Lower leg skin (tissue), 4 donors: ENCODE results near the gene NAA10. TPM values are rescaled to one million over a fixed set of nuclear protein-coding genes. Genes with fewer than 3 reads are reported as not detected.

Source experiments
- DNase-seq, 2 donors: peaks; one replicate each; pipeline ENCODE4 v3.0.0-alpha.2; 2019; ENCODE audit warnings: low spot score in 2 of 2
- H3K4me3 ChIP-seq: fragments of 200-600 bp; sonication (generic); 2 replicates; pipeline ENCODE4 v1.5.1; 2017; ENCODE audit warnings: mild to moderate bottlenecking, low read depth; ENCODE audit not compliant: poor library complexity, severe bottlenecking
- POLR2A ChIP-seq, 2 donors: fragments of 450-650 bp; IDR thresholded peaks; one replicate each; pipeline ENCODE4 v1.6.1; 2016 to 2017; ENCODE audit warnings: antibody characterized with exemption in 2 of 2, mild to moderate bottlenecking in 1 of 2, moderate library complexity in 1 of 2
- WGBS, 2 donors: methylation state at CpG; one replicate each; pipeline ENCODE4 v1.1.5; 2018; 5-methylcytosine and 5-hydroxymethylcytosine counted together
- intact Hi-C: fragments of 100-400 bp; cut with DNase I; formaldehyde crosslinking; loops from one replicate; pipeline ENCODE4 v1.15.0; 2023; ENCODE audit warnings: low total_unique reads
- total RNA-seq, 4 donors: library from RNA; depleted of rRNA; stranded (reverse); fragments of >200 nt; gene quantifications; one replicate each; pipeline ENCODE4 v1.1.0, GENCODE V29; 2016
- TF ChIP-seq, protein P1 (sequence below), 3 donors: fragments of 450-650 bp; IDR thresholded peaks; one replicate each; pipeline ENCODE4 v1.5.1; 2016; ENCODE audit warnings: antibody characterized with exemption in 3 of 3, mild to moderate bottlenecking in 3 of 3, moderate library complexity in 2 of 3

NAA10 gene
- total RNA-seq, 4 donors from 2014 or later: 32.6 to 70.9 (median 51.1) TPM

DNA sequence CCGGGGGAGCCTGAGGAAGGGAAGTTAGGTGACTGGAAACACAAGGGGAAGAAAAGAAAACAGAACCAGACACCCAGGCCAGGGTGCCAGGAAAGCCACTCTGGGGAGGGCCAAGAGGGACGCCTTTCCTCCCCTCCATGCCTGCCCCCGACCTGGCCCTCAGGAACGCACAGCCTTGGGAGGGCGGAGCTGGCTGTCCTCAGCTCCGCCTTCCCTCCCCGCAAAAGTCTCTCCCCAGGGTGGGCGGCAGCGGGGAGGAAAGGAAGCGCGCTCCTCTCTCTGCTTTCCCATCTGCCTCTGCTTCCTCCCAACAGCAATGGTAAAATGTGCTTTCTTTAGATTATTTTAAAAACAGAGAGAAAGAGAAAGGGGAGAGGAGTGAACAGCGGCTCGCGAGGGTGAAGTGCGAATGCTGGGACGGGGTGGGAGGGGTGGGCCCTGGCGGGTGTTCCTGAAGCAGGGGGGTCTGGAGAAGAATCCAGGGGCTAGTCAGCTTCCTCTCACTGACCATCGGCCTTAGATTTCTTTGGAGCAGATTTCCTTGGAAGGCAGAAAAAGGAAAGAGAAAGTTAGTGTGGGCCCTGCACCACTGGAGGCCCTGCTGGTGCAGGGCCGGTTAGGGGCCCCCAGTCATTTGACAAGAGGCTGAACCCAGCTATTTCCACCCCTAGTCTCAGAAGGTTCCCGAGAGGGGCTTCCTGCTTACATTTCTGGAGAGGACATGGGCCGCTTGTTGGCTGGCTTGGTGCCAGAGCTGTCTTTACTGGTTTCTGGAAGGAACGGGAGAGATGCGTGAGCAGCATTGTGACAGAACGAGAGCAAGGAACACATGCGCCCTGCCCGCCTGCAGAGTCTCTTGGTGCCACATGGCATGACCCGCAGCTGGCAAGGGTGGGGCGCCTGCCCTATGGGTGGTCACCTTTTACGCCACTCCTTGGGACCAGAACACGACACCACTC, 14.3 kb upstream of the NAA10 start:
- no peak for TF ChIP-seq POLR2A (IDR thresholded peaks at IDR 0.05)
- TF ChIP-seq, protein P1, sequence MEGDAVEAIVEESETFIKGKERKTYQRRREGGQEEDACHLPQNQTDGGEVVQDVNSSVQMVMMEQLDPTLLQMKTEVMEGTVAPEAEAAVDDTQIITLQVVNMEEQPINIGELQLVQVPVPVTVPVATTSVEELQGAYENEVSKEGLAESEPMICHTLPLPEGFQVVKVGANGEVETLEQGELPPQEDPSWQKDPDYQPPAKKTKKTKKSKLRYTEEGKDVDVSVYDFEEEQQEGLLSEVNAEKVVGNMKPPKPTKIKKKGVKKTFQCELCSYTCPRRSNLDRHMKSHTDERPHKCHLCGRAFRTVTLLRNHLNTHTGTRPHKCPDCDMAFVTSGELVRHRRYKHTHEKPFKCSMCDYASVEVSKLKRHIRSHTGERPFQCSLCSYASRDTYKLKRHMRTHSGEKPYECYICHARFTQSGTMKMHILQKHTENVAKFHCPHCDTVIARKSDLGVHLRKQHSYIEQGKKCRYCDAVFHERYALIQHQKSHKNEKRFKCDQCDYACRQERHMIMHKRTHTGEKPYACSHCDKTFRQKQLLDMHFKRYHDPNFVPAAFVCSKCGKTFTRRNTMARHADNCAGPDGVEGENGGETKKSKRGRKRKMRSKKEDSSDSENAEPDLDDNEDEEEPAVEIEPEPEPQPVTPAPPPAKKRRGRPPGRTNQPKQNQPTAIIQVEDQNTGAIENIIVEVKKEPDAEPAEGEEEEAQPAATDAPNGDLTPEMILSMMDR (IDR thresholded peaks at IDR 0.05): no peak
- intact Hi-C loops: no loop called here
- no peak overlapping the region for H3K4me3 ChIP-seq
- no peak for DNase-seq
- 67 to 80% methylated on average over 22 to 30 of the region's 30 CpGs for WGBS, 2 donors

DNA sequence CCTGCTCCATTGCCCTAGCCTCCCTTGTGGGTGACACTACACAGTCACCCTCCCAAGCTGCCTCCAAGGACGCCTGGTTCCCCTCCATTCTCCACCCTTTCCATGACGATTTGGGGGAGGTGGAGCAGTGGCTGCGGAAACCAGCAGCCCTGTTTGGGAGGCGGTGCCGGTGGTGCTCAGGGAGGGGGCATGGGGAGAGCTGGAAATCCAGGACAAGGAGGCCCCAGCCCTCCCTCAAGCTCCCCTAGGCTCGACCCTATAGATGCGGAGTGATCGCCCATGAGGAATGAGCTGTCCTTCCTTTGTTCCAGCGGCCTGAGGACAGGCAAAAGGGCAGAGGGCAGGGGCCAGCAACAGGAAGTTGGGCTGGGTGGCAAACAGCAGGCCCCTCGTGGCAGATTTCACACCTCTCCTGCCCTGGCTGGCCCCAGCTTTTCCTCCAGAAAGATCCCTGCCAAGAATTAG, 13.2 kb upstream of the NAA10 start:
- TF ChIP-seq, protein P1 (IDR thresholded peaks at IDR 0.05): no peak
- no peak for TF ChIP-seq POLR2A (IDR thresholded peaks at IDR 0.05)
- H3K4me3 ChIP-seq: no peak overlapping the region
- DNase-seq: no peak
- intact Hi-C loops: no loop called here
- 66 to 81% methylated on average over 8 to 10 of the region's 10 CpGs for WGBS, 2 donors

DNA sequence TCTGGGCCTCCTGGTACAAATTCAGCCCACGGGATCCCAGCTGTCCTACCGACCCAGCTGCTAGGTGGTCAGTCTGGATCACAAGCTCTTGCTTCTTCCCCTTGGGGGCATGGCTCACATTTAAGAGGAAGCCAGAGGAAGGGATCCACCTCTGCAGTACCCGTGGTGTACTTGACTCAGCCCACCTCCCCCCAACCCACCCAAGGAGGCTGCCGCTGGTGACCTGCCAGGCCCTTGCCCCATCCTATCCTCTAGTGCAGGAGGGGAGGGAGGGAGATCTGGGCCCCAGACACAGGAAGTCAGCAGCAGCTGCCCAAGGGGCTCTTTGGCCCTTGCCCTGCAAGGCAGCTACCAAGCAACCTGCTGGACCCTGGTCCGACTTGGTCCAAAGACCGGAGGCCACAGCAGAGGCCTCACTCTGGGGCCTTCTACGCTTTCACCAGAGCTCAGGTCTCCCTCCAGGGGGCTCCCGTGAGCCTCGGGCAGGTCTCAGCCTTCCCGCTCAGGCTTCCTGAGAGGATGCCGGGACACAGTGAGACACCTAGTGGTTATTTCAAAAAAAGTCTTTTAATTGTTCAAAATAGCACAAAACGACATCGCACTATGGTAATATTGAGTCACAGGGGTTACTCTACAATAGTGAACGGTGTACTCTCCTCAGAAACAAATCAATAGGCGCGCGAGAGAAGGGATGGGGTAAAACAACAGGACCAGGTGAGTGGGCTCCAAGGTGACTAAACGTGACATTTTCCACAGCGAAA, 12.4 kb upstream of the NAA10 start:
- 34 to 57% methylated on average over 11 to 18 of the region's 19 CpGs for WGBS, 2 donors
- no peak for DNase-seq
- H3K4me3 ChIP-seq: no peak overlapping the region
- intact Hi-C loops: no loop called here
- TF ChIP-seq POLR2A (IDR thresholded peaks at IDR 0.05): no peak
- TF ChIP-seq, protein P1 (IDR thresholded peaks at IDR 0.05): no peak

DNA sequence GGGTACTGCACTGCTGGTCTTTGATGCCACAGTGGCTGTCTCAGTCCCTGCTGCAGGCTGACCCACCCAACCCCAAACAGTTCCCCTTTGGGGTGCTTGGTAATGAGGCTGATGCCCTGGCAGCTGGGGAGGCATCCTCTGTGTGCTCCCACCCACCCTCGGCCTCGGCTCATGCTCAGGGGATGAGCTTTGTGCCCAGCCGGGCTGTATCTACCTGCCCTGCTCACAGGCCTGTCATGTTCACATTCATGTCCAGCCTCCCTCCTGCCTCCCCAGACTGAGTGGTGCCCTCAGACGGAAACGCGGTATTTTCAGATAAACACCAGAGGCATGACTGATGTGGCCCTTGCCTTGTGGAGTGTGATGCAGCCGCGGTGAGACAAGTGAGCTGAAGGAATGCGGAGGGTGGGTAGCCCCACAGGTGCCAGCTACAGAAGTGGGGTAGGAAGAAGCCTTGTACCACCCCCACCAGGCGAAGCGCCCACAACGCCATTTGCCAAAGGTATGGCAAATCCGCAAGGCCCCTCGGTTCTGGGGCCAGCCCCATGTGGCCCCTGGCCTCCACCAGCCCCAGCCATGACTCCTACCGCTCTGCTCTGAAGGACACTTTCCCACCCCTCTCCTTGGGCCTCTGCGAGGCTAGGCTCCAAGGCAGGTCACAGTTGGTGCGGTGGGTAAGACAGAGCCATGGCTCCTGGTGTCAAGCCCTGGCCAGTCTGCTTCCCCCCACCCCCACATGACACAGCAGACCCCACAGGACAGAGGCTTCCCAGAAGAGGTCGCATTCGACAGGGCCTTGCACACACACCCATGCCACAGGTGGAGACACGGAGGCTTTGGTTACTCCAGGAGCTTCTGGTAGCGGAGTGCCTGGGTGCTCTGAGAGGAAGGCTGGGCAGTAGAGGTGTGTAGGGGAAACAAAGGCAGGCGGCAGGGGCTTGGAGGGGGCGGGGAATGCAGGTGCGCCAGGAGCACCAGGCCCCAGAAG, 11.4 kb upstream of the NAA10 start:
- TF ChIP-seq, protein P1 (IDR thresholded peaks at IDR 0.05): no peak
- TF ChIP-seq POLR2A (IDR thresholded peaks at IDR 0.05): no peak
- no peak overlapping the region for H3K4me3 ChIP-seq
- no peak for DNase-seq
- intact Hi-C loops: no loop called here
- 91 to 93% methylated on average over 5 to 24 of the region's 24 CpGs for WGBS, 2 donors

DNA sequence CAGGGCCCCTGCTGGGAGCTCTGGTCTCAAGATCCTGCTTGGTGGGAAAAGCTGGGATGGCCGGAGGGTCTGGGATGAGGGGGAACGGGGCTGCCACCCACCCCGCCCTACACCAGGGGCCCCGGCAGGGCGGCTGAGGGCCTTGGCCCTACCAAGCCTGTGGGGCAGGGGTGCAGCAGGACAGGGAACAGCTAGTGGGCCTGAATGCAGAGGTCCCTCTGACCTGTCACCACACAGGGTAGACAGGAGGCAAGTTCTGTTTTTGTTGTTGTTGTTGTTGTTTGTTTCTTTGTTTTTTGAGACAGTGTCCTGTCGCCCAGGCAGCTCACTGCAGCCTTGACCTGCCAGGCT, 9.9 kb upstream of the NAA10 start:
- no peak overlapping the region for H3K4me3 ChIP-seq
- TF ChIP-seq POLR2A (IDR thresholded peaks at IDR 0.05): no peak
- TF ChIP-seq, protein P1 (IDR thresholded peaks at IDR 0.05): no peak
- DNase-seq: no peak
- WGBS, 2 donors: 65 to 71% methylated on average over 1 to 5 of the region's 6 CpGs
- intact Hi-C loops: no loop called here
